HCT116 (cell line): ENCODE data around the gene ABHD1. TPM values are rescaled to one million over a fixed set of nuclear protein-coding genes. Genes with fewer than 3 reads are reported as not detected.

Experiments
- ATAC-seq: fragments of 200-7000 bp; cut with Tn5 transposase; 2 replicates; pipeline ENCODE4 v1.9.1; 2020; ENCODE audit warnings: mild to moderate bottlenecking, moderate library complexity
- BruUV-seq: library from RNA; stranded (reverse); fragments of 400-500 nt; replicated peaks from 2 replicates; lab custom pipeline; 2021; lab: Mats Ljungman, UMichigan
- CTCF ChIA-PET: fragments of 300-600 bp; sonication (Branson Sonifier 250); formaldehyde crosslinking; loops from one replicate; lab custom pipeline; 2021; ENCODE audit warnings: antibody characterized with exemption; lab: Charles Lee
- POLR2A ChIA-PET: fragments of 300-600, 350-600 bp; sonication (Branson Sonifier 250); formaldehyde crosslinking; loops from one replicate; lab custom pipeline; 2021; ENCODE audit warnings: antibody characterized with exemption; lab: Charles Lee
- RAD21 ChIA-PET, 2 experiments: fragments of 300-600 bp; sonication (Branson Sonifier 250); formaldehyde crosslinking; loops; one replicate each; lab custom pipeline; 2023; ENCODE audit warnings: low total read pairs in 2 of 2; ENCODE audit not compliant: uncharacterized antibody in 2 of 2, unreplicated experiment in 2 of 2, low non-redundant PET in 1 of 2; lab: Charles Lee
- DNase-seq: peaks from one replicate; pipeline ENCODE4 v3.0.0-alpha.2; 2010; ENCODE audit warnings: low read depth, low spot score
- H2AFZ ChIP-seq: fragments of 200-600 bp; shearing (Covaris generic), sonication (generic); 2 replicates; pipeline ENCODE4 v1.6.1; 2017; ENCODE audit warnings: low read depth, mixed run types, mixed read lengths, antibody characterized with exemption, low read length; ENCODE audit not compliant: poor library complexity, severe bottlenecking
- H3K27ac ChIP-seq: 2 replicates; pipeline ENCODE4 v1.5.1; 2012; ENCODE audit warnings: low read depth, low read length
- H3K27me3 ChIP-seq: fragments of 200-600 bp; sonication (generic); 2 replicates; pipeline ENCODE4 v1.6.1; 2016; ENCODE audit warnings: mixed run types, low read length, mixed read lengths; ENCODE audit not compliant: insufficient read depth
- H3K36me3 ChIP-seq, 2 experiments: fragments of 200-500 bp in 1 of 2; fragments of 200-600 bp in 1 of 2; sonication (Bioruptor generic) in 1 of 2; sonication (generic) in 1 of 2; 2 replicates each; pipeline versions ENCODE4 v1.5.1 to v1.6.1; 2014 to 2016; ENCODE audit warnings: low read length in 2 of 2, inconsistent platforms in 1 of 2, mixed read lengths in 1 of 2, mixed run types in 1 of 2; ENCODE audit not compliant: insufficient read depth in 2 of 2, control insufficient read depth in 1 of 2
- H3K4me1 ChIP-seq, 2 experiments: fragments of 200-600 bp in 1 of 2; sonication (generic) in 1 of 2; 2 replicates each; pipeline versions ENCODE4 v1.5.1 to v1.6.1; 2012 to 2017; ENCODE audit warnings: low read length in 2 of 2, inconsistent platforms in 1 of 2, mild to moderate bottlenecking in 1 of 2, mixed read lengths in 1 of 2, mixed run types in 1 of 2, moderate library complexity in 1 of 2; ENCODE audit not compliant: insufficient read depth in 2 of 2, control insufficient read depth in 1 of 2
- H3K4me2 ChIP-seq: fragments of 200-600 bp; sonication (generic); 2 replicates; pipeline ENCODE4 v1.6.1; 2017; ENCODE audit warnings: mixed run types, low read length, mixed read lengths
- H3K4me3 ChIP-seq, 2 experiments: fragments of 200-600 bp in 1 of 2; sonication (generic) in 1 of 2; replicated peaks in 1 of 2; 2 replicates each; pipeline ENCODE4 v1.5.1; 2011 to 2016; ENCODE audit warnings: low read length in 2 of 2, control low read depth in 1 of 2, low read depth in 1 of 2, mild to moderate bottlenecking in 1 of 2, mixed read lengths in 1 of 2, mixed run types in 1 of 2
- H3K79me2 ChIP-seq: fragments of 200-600 bp; sonication (generic); 2 replicates; pipeline ENCODE4 v1.6.1; 2017; ENCODE audit warnings: mild to moderate bottlenecking, mixed run types, low read length, moderate library complexity, mixed read lengths; ENCODE audit not compliant: insufficient read depth
- H3K9ac ChIP-seq: fragments of 200-600 bp; sonication (generic); 2 replicates; pipeline ENCODE4 v1.6.1; 2016; ENCODE audit warnings: low read length, mixed read lengths
- H3K9me2 ChIP-seq: fragments of 200-600 bp; sonication (generic), shearing (Covaris generic); 2 replicates; pipeline ENCODE4 v1.6.1; 2017; ENCODE audit warnings: mixed run types, mild to moderate bottlenecking, moderate library complexity; ENCODE audit not compliant: insufficient read depth
- H3K9me3 ChIP-seq, 2 experiments: fragments of 200-500 bp in 1 of 2; fragments of 200-600 bp in 1 of 2; sonication (Bioruptor generic) in 1 of 2; sonication (generic) in 1 of 2; 2 replicates each; pipeline ENCODE4 v1.6.1; 2014 to 2017; ENCODE audit warnings: low read length in 2 of 2, mixed read lengths in 2 of 2, inconsistent platforms in 1 of 2, low read depth in 1 of 2, mild to moderate bottlenecking in 1 of 2, mixed run types in 1 of 2, moderate library complexity in 1 of 2; ENCODE audit not compliant: control insufficient read depth in 1 of 2, insufficient read depth in 1 of 2
- H4K20me1 ChIP-seq: fragments of 200-600 bp; sonication (generic), shearing (Covaris generic); 2 replicates; pipeline ENCODE4 v1.6.1; 2017; ENCODE audit warnings: mixed run types, mild to moderate bottlenecking, moderate library complexity; ENCODE audit not compliant: insufficient read depth
- CEBPB ChIP-seq: IDR thresholded peaks from 2 replicates; pipeline ENCODE4 v1.6.1; 2012; ENCODE audit warnings: low read depth
- ELF1 ChIP-seq: IDR thresholded peaks from 2 replicates; pipeline ENCODE4 v1.6.1; 2012; ENCODE audit warnings: low read depth, borderline replicate concordance
- EZH2 ChIP-seq: fragments of 200-600 bp; sonication (generic); IDR thresholded peaks from 2 replicates; pipeline ENCODE4 v1.6.1; 2017; ENCODE audit warnings: antibody characterized with exemption, mixed run types
- FOSL1 ChIP-seq: IDR thresholded peaks from 2 replicates; pipeline ENCODE4 v1.6.1; 2012; ENCODE audit warnings: low read depth
- JUND ChIP-seq: IDR thresholded peaks from 2 replicates; pipeline ENCODE4 v1.6.1; 2012
- POLR2A ChIP-seq: IDR thresholded peaks from 2 replicates; pipeline ENCODE4 v1.7.0; 2011; ENCODE audit warnings: borderline replicate concordance; ENCODE audit not compliant: insufficient read depth, insufficient read length; ENCODE audit errors: extremely low read depth
- POLR2AphosphoS5 ChIP-seq: IDR thresholded peaks from 2 replicates; pipeline ENCODE4 v1.6.1; 2011; ENCODE audit warnings: mild to moderate bottlenecking, low read depth, low read length, moderate library complexity
- RAD21 ChIP-seq: IDR thresholded peaks from 2 replicates; pipeline ENCODE4 v1.6.1; 2012; ENCODE audit warnings: low read depth, mild to moderate bottlenecking
- SIN3A ChIP-seq: IDR thresholded peaks from 2 replicates; pipeline ENCODE4 v1.6.1; 2012; ENCODE audit warnings: low read depth
- SP1 ChIP-seq: IDR thresholded peaks from 2 replicates; pipeline ENCODE4 v1.6.1; 2012; ENCODE audit warnings: low read depth
- TCF7L2 ChIP-seq: IDR thresholded peaks from 2 replicates; pipeline ENCODE4 v1.7.0; 2011; ENCODE audit warnings: borderline replicate concordance, inconsistent platforms; ENCODE audit not compliant: insufficient read depth, insufficient read length; ENCODE audit errors: extremely low read depth
- YY1 ChIP-seq: IDR thresholded peaks from 2 replicates; pipeline ENCODE4 v1.6.1; 2011; ENCODE audit warnings: low read length, low read depth, moderate library complexity, mild to moderate bottlenecking; ENCODE audit not compliant: insufficient replicate concordance; ENCODE audit errors: extremely low read depth
- ZFX ChIP-seq: fragments of 450-650 bp; IDR thresholded peaks from 2 replicates; pipeline ENCODE4 v1.6.1; 2017
- ZNF274 ChIP-seq: fragments of 200-500 bp; sonication (Bioruptor generic); IDR thresholded peaks from 2 replicates; pipeline ENCODE4 v1.6.1; 2014; ENCODE audit warnings: mild to moderate bottlenecking, low read depth, low read length, inconsistent platforms
- intact Hi-C: fragments of 100-400 bp; cut with micrococcal nuclease; formaldehyde crosslinking; loops from 2 replicates; pipeline ENCODE4 v1.10.0; 2022
- total RNA-seq: library from RNA; stranded (reverse); gene quantifications from one replicate; pipeline ENCODE4 v1.2.1, GENCODE V29; 2021; ENCODE audit not compliant: unreplicated experiment
- TF ChIP-seq, protein P1 (sequence below): IDR thresholded peaks from 2 replicates; pipeline ENCODE4 v1.6.1; 2012
- TF ChIP-seq, protein P2 (sequence below), 3 experiments: fragments of 200-600 bp in 1 of 3; sonication (generic) in 1 of 3; IDR thresholded peaks in 2 of 3; conservative IDR thresholded peaks in 1 of 3; 2 replicates each; pipeline ENCODE4 v1.5.1; 2012 to 2017; ENCODE audit warnings: low read depth in 2 of 3, low read length in 2 of 3, antibody characterized with exemption in 1 of 3, borderline replicate concordance in 1 of 3, control low read depth in 1 of 3, mild to moderate bottlenecking in 1 of 3, mixed read lengths in 1 of 3, mixed run types in 1 of 3, moderate library complexity in 1 of 3; ENCODE audit not compliant: insufficient read depth in 1 of 3
- TF ChIP-seq, protein P3 (sequence below): IDR thresholded peaks from 2 replicates; pipeline ENCODE4 v1.6.1; 2011; ENCODE audit warnings: mild to moderate bottlenecking, low read length, moderate library complexity; ENCODE audit not compliant: insufficient replicate concordance; ENCODE audit errors: extremely low read depth

ABHD1 gene
- total RNA-seq, 1 experiment from 2014 or later: not detected

DNA sequence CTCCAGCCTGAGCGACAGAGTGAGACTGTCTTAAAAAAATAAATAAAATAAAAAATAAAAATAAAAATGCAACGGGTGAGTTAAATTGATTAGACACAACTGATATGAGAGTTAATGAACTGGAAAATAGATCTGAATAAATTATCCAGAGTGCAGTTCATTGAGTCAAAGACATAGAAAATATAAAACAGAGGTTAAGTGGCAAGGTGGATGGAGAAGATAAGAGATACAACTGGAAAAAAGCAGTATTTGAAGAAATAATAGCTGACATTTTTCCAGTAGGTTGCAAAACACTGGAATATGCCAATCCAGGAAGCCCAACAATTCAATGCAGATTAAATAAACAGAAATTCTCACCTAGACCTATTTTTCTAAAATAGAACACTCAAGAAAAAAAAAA is 15.4 kb upstream of the ABHD1 start:
- POLR2A ChIA-PET: no interaction called here
- no peak for DNase-seq
- H3K79me2 ChIP-seq: no peaks in the 10 kb centered on the region

More for the DNA sequence above, 15.4 kb upstream of the ABHD1 start:
- no peak overlapping the region for H2AFZ ChIP-seq
- TF ChIP-seq RAD21: no peak
- TF ChIP-seq SIN3A: no peak
- TF ChIP-seq, protein P1, sequence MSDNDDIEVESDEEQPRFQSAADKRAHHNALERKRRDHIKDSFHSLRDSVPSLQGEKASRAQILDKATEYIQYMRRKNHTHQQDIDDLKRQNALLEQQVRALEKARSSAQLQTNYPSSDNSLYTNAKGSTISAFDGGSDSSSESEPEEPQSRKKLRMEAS: no peak
- no peak for TF ChIP-seq ELF1
- no peak for TF ChIP-seq ZFX
- no peak for TF ChIP-seq ZNF274
- TF ChIP-seq FOSL1: no peak
- TF ChIP-seq CEBPB: no peak
- TF ChIP-seq JUND: no peak
- TF ChIP-seq, protein P2, sequence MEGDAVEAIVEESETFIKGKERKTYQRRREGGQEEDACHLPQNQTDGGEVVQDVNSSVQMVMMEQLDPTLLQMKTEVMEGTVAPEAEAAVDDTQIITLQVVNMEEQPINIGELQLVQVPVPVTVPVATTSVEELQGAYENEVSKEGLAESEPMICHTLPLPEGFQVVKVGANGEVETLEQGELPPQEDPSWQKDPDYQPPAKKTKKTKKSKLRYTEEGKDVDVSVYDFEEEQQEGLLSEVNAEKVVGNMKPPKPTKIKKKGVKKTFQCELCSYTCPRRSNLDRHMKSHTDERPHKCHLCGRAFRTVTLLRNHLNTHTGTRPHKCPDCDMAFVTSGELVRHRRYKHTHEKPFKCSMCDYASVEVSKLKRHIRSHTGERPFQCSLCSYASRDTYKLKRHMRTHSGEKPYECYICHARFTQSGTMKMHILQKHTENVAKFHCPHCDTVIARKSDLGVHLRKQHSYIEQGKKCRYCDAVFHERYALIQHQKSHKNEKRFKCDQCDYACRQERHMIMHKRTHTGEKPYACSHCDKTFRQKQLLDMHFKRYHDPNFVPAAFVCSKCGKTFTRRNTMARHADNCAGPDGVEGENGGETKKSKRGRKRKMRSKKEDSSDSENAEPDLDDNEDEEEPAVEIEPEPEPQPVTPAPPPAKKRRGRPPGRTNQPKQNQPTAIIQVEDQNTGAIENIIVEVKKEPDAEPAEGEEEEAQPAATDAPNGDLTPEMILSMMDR (IDR thresholded peaks at IDR 0.05 in 2 of 3, conservative IDR thresholded peaks at IDR 0.05 in 1 of 3; ENCODE audit: borderline replicate concordance in 1 of 3, insufficient read depth in 1 of 3, low read depth in 2 of 3, low read length in 2 of 3): no peak
- TF ChIP-seq POLR2AphosphoS5: no peak
- no peak for TF ChIP-seq YY1
- TF ChIP-seq, protein P3, sequence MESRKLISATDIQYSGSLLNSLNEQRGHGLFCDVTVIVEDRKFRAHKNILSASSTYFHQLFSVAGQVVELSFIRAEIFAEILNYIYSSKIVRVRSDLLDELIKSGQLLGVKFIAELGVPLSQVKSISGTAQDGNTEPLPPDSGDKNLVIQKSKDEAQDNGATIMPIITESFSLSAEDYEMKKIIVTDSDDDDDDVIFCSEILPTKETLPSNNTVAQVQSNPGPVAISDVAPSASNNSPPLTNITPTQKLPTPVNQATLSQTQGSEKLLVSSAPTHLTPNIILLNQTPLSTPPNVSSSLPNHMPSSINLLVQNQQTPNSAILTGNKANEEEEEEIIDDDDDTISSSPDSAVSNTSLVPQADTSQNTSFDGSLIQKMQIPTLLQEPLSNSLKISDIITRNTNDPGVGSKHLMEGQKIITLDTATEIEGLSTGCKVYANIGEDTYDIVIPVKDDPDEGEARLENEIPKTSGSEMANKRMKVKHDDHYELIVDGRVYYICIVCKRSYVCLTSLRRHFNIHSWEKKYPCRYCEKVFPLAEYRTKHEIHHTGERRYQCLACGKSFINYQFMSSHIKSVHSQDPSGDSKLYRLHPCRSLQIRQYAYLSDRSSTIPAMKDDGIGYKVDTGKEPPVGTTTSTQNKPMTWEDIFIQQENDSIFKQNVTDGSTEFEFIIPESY: no peak
- no peak for TF ChIP-seq TCF7L2
- no peak for TF ChIP-seq POLR2A
- no peak for TF ChIP-seq EZH2
- TF ChIP-seq SP1: no peak
- H3K9me3 ChIP-seq: no peaks in the 10 kb centered on the region
- no peak overlapping the region for H3K4me2 ChIP-seq
- RAD21 ChIA-PET: no interaction called here
- no peak overlapping the region for H3K9ac ChIP-seq
- CTCF ChIA-PET: interaction anchor here (1.4 kb wide), 1 partner anchor 83 kb away, joined by 4 read pairs; no protein-coding TSS in a partner anchor
- intact Hi-C loops: no loop called here
- ATAC-seq: no peak
- no peaks in the 10 kb centered on the region for H3K4me1 ChIP-seq
- H3K9me2 ChIP-seq: no peaks in the 10 kb centered on the region
- H3K4me3 ChIP-seq: no peak overlapping the region
- H4K20me1 ChIP-seq: no peaks in the 10 kb centered on the region
- H3K27ac ChIP-seq: no peak overlapping the region
- H3K36me3 ChIP-seq: no peaks in the 10 kb centered on the region
- BruUV-seq: no TSS peak
- no peaks in the 10 kb centered on the region for H3K27me3 ChIP-seq
